Stimulated activated naive CD8-positive, alpha-beta T cell treated with anti-CD3 and anti-CD28 coated beads, Interleukin-15, amount 100 ng/mL, for 72 hours (primary cell): Measurements from ENCODE around the gene RHOH.

ENCODE experiments used
- ATAC-seq: fragments of 150-1000 bp; cut with Tn5 transposase; 2 replicates; pipeline ENCODE4 v1.10.0; 2021; ENCODE audit warnings: mild to moderate bottlenecking, moderate library complexity
- DNase-seq, 2 donors: peaks; one replicate each; pipeline ENCODE4 v3.0.0; 2021 to 2022
- H3K27ac Mint-ChIP-seq, 2 donors: one replicate each; pipeline ENCODE4 v1.8.0; 2022; ENCODE audit warnings: mild to moderate bottlenecking in 2 of 2, mixed read lengths in 2 of 2, moderate library complexity in 2 of 2
- H3K27me3 Mint-ChIP-seq: one replicate; pipeline ENCODE4 v1.8.0; 2022; ENCODE audit warnings: mixed read lengths
- H3K4me1 Mint-ChIP-seq: one replicate; pipeline ENCODE4 v1.8.0; 2022; ENCODE audit warnings: mild to moderate bottlenecking, mixed read lengths
- H3K4me3 Mint-ChIP-seq, 2 donors: one replicate each; pipeline ENCODE4 v1.8.0; 2022; ENCODE audit warnings: mild to moderate bottlenecking in 2 of 2, mixed read lengths in 2 of 2, moderate library complexity in 1 of 2
- H3K9me3 Mint-ChIP-seq, 2 donors: one replicate each; pipeline ENCODE4 v1.8.0; 2022; ENCODE audit warnings: mixed read lengths in 2 of 2

RHOH gene

DNA sequence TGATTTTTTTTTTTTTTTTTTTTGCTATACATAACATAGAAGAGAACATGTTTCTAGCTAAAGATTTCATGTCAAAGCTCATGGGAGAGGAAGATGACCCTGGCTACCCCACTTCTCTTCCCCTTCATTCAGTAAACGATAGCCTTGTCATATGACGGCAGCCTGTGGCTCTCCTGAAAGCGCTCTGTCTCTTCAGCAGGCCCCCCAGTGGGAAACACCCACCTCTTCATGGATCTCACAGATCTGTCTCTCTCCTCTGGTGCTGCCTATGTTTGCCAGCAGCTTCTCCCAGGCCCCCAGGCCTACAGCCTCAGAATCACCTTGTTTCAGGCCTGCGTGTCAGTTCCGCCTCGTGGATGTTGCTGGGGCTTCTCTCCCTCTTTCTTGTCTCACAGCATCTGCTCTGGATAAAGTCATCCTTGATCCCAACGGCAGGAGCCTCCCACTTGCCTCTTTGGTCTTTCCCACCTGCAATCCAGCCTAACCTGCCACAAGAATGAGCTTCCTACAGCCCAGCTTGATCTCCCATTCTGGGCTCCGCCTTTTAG is 34.6 kb downstream of the RHOH start:
- ATAC-seq (no peak), DNase-seq (peak in 1 of 2 donors; percentile 18)
- Mint-ChIP-seq H3K9me3 (no peaks in the 10 kb centered on the region), H3K27me3 (no peaks in the 10 kb centered on the region), H3K4me3 (peak overlapping the region; percentile 81 to 88), H3K27ac (peak overlapping the region; percentile 91 to 98), H3K4me1 (peaks cover 97% of the 10 kb centered on the region)

DNA sequence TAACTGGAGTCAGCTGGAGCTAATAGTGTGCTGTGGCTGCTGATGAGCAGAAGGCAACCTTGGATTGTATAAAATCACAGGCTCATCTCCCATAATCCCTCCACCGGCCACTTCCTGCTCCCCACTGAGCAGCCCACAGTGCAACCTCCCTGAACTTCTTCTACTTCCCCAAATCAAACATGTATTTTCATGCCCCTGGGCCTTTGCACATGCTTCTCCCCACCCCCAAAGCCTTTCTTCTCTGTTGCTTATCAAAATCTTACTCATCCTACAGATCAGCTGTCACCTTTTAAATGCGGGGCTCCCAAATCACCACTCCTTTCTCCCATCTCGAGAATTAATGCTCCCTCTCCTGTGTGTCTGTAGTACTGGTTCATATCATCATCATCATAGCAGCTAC is 35.8 kb downstream of the RHOH start:
- ATAC-seq (no peak), DNase-seq (peak in 1 of 2 donors; percentile 21)
- Mint-ChIP-seq H3K27ac (peak overlapping the region; percentile 57 to 91), H3K9me3 (no peaks in the 10 kb centered on the region), H3K4me3 (peak overlapping the region; percentile 48 to 74), H3K4me1 (peaks cover 97% of the 10 kb centered on the region), H3K27me3 (no peaks in the 10 kb centered on the region)

DNA sequence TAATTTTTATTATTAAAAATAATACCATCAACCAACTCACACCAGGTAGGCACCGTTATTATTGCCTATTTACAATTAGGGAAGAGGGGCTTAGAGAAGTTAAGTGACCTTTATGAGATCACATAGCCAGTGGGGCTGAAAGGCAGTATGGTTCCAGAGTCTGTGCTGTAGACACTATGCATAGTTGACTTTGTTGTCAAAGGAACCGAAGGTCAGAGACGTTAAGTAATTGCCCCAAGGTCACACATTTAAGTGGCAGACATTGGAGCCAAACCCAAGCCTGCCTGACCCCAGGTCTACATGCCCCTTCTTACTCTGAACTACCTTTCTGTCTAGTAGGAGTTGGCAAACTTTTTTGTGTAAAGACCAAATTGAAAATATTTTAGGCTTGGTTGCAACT is 36.4 kb downstream of the RHOH start:
- Mint-ChIP-seq H3K27me3 (no peaks in the 10 kb centered on the region), H3K9me3 (no peaks in the 10 kb centered on the region), H3K4me3 (peak overlapping the region; percentile 6 to 13), H3K4me1 (peaks cover 99% of the 10 kb centered on the region), H3K27ac (no peak overlapping the region)
- no peak for DNase-seq
- no peak for ATAC-seq

GRCh38 chr4:40234519-40235039 is 37.7 kb downstream of the RHOH start:
- Mint-ChIP-seq H3K27me3 (no peaks in the 10 kb centered on the region), H3K9me3 (no peaks in the 10 kb centered on the region), H3K4me1 (peaks cover 99% of the 10 kb centered on the region), H3K4me3 (peak overlapping the region; percentile 43 to 61), H3K27ac (peak overlapping the region; percentile 83 to 94)
- ATAC-seq (no peak), DNase-seq (no peak)

DNA sequence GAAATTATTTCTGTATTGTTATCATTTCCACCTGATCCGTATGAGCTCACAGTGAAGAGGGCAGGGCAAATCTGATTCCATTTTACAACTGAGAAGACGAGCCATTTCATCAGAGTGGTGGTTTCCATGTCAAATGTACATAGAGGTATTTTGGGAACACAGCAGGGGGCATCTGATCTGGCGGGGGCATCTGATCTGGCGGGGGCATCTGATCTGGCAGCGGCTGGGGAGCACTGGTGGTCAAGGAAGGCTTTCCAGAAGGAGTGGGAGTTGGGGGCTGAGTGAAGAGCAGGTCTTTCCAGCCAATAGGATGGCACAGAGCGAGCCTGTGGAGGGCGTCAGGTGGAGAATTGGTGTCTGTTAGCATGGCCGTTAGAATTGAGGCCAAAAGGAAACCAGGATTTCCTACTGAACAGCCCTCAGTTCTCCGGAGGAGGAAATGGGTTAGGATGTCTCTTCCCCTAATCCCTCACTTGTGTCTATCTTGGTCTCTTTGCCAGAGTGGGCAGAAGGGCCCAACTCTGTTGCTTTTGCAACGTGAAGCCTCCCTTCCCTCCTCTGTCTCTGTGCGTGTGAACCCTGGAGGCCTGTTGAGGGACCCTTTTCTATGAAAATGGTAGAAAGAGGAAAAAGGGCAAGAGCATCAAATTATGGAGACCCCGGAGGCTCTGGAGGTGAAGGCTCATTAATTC is 41.3 kb downstream of the RHOH start:
- H3K4me3 Mint-ChIP-seq = peak overlapping the region; percentile 73 to 80
- no peaks in the 10 kb centered on the region for H3K27me3 Mint-ChIP-seq
- H3K9me3 Mint-ChIP-seq = no peaks in the 10 kb centered on the region
- DNase-seq = peak; percentile 48 to 57
- ATAC-seq = peak; percentile 45
- H3K4me1 Mint-ChIP-seq = peaks cover 96% of the 10 kb centered on the region
- peak overlapping the region; percentile 97 to 98 for H3K27ac Mint-ChIP-seq

DNA sequence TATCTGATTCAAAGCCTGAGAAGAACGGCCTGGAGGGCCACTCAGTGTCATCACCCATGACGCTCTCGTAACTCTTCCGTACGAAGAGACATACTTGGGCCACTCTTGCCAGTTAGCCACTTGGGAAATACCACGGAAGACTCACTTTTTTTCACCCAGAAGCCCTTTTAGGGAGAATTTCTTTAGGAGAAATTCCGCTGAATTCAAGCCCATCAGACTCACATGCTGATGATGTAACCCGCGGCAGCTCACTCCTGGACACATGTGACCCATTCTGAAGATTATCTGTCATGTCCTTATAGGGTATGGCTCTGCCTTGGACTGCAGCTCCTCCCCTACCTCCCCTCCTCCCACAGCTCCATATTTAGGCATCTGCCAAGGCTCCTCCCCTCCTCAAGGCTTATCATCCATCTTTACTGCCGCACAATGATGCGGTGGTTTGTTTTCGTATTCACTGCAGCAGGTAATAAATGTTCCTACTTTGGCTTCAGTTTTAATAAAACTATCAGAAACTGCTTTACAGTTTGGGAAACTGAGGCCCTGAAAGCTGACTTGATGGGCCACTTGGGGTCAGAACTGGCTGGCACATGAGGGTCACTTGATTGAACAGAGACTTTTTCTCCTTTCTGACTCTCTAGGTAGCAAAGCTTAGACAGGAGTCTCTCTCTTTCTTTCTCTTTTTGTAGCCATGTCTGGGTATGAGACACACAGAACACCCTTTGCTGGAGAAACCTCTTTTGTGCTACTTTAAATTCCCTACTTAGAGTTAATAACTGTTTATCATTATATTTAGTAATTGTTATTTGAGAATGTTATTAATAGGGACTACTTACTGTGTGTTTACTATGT is 42.1 kb downstream of the RHOH start:
- ATAC-seq (peak; percentile 97), DNase-seq (peak; percentile 74 to 88)
- Mint-ChIP-seq H3K9me3 (no peaks in the 10 kb centered on the region), H3K4me3 (peak overlapping the region; percentile 73 to 80), H3K27ac (peak overlapping the region; percentile 97 to 98), H3K4me1 (peaks cover 97% of the 10 kb centered on the region), H3K27me3 (no peaks in the 10 kb centered on the region)

- no peak for DNase-seq
- Mint-ChIP-seq H3K27me3 (no peaks in the 10 kb centered on the region), H3K4me3 (peak overlapping the region; percentile 73 to 80), H3K4me1 (peaks cover 97% of the 10 kb centered on the region), H3K27ac (peak overlapping the region; percentile 87 to 97), H3K9me3 (no peaks in the 10 kb centered on the region)
- no peak for ATAC-seq
Observed at GRCh38 chr4:40240040-40240653, 43.3 kb downstream of the RHOH start.

- DNase-seq = no peak
- peaks cover 97% of the 10 kb centered on the region for H3K4me1 Mint-ChIP-seq
- no peaks in the 10 kb centered on the region for H3K9me3 Mint-ChIP-seq
- peak overlapping the region; percentile 66 to 82 for H3K4me3 Mint-ChIP-seq
- H3K27me3 Mint-ChIP-seq = no peaks in the 10 kb centered on the region
- H3K27ac Mint-ChIP-seq = peak overlapping the region in 1 of 2 donors; percentile 83
- no peak for ATAC-seq
Observed at GRCh38 chr4:40241026-40241425, 44.2 kb downstream of the RHOH start.

DNA sequence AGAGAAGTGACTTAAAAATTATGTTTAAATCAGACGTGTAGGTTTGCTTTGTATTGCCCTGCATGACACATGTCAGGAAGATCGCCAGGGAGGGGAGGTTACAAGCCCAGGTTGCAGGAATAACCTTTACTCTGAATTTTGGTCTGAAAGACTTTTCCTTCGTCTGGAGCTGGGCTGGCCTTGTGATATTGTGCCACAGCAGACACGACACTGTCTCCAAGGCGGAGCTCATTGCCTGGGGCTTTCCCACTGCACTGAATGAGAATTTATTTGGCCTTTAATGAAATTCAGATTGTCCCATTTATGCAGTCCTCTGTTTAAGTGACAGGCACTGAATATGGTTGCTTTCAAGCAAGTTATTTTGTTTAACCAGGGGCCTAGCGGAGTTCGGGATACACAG is 45.1 kb downstream of the RHOH start:
- Mint-ChIP-seq H3K9me3 (no peaks in the 10 kb centered on the region), H3K4me1 (peaks cover 97% of the 10 kb centered on the region), H3K4me3 (peak overlapping the region; percentile 66 to 82), H3K27ac (peak overlapping the region; percentile 83 to 84), H3K27me3 (no peaks in the 10 kb centered on the region)
- DNase-seq (no peak), ATAC-seq (no peak)

DNA sequence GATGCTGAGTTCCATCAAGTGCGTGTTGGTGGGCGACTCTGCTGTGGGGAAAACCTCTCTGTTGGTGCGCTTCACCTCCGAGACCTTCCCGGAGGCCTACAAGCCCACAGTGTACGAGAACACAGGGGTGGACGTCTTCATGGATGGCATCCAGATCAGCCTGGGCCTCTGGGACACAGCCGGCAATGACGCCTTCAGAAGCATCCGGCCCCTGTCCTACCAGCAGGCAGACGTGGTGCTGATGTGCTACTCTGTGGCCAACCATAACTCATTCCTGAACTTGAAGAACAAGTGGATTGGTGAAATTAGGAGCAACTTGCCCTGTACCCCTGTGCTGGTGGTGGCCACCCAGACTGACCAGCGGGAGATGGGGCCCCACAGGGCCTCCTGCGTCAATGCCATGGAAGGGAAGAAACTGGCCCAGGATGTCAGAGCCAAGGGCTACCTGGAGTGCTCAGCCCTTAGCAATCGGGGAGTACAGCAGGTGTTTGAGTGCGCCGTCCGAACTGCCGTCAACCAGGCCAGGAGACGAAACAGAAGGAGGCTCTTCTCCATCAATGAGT is 46.6 kb downstream of the RHOH start:
- ATAC-seq (peak; percentile 18), DNase-seq (no peak)
- Mint-ChIP-seq H3K27ac (peak overlapping the region; percentile 83 to 94), H3K9me3 (no peaks in the 10 kb centered on the region), H3K4me1 (peaks cover 93% of the 10 kb centered on the region), H3K4me3 (peak overlapping the region; percentile 66 to 82), H3K27me3 (no peaks in the 10 kb centered on the region)

- Mint-ChIP-seq H3K4me3 (peak overlapping the region; percentile 65 to 68), H3K27ac (peak overlapping the region; percentile 88 to 91), H3K27me3 (no peaks in the 10 kb centered on the region), H3K9me3 (no peaks in the 10 kb centered on the region), H3K4me1 (peaks cover 93% of the 10 kb centered on the region)
- ATAC-seq (no peak), DNase-seq (no peak)
Observed at GRCh38 chr4:40244606-40245005, 47.8 kb downstream of the RHOH start.

DNA sequence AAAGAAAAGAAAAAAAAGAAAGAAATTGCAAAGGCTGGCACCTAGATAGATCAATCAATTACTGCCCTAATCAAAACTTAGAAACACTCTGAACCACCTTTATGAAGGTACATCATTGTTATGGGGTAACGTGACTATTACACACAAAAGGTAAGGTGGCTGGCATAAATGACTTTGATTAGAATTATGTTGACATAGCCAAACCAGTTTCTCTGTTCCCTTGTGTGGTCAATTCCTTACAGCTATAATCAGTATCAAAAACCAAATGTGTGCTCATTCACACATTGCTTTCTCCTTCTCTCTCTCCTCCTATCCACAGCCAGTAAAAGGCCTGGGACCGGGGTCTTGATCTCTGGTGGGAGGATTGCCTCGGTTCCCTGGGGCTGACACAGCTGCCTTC is 48.7 kb downstream of the RHOH start:
- H3K27ac Mint-ChIP-seq = peak overlapping the region; percentile 57 to 90
- peaks cover 93% of the 10 kb centered on the region for H3K4me1 Mint-ChIP-seq
- no peaks in the 10 kb centered on the region for H3K9me3 Mint-ChIP-seq
- no peaks in the 10 kb centered on the region for H3K27me3 Mint-ChIP-seq
- DNase-seq = no peak
- peak; percentile 5 for ATAC-seq
- H3K4me3 Mint-ChIP-seq = peak overlapping the region; percentile 65 to 68

DNA sequence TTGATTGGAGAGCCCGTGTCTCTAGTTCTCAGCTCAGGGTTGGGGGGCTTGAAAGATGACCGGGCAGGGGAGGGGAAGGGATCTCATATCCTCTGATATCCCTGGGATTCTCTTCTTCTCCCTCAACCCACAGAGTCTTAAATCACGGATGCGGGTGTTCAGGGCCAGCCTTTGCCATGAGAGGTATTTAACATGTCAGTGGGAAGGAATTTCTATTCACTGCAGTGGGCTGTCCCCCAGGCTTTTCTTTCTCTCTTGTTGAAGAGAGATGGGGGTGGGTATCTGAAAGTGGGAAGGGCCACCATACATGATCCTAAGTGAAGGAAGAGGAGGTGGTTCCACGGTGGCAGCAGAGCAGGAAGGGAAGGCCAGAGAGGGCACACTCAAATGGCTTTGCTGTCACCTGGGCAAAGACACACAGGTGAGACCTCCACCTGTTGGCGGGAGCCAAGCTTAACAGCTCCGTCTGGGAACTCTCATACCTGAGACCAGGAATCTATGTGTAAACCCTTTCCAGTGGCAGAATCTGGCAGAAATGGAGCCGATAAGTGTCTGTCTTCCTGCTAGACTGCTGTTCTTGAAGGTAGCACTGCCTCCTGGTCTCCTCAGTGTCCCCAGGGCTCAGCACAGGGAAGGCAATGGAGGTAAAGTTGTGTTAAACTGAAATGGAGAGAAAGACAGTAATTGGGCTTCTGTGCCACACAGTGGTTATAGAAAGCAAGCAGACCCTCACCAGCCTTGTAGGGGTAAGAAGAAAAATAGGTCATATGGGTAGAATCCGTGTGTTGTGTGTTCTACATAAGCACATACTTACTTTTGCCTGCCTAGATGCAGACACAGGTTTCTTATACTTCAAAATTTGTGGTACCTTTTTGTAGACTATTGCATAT is 49.4 kb downstream of the RHOH start:
- no peak for DNase-seq
- Mint-ChIP-seq H3K27me3 (no peaks in the 10 kb centered on the region), H3K4me1 (peaks cover 96% of the 10 kb centered on the region), H3K9me3 (no peaks in the 10 kb centered on the region), H3K4me3 (peak overlapping the region; percentile 51 to 68), H3K27ac (peak overlapping the region; percentile 26 to 83)
- ATAC-seq = no peak

DNA sequence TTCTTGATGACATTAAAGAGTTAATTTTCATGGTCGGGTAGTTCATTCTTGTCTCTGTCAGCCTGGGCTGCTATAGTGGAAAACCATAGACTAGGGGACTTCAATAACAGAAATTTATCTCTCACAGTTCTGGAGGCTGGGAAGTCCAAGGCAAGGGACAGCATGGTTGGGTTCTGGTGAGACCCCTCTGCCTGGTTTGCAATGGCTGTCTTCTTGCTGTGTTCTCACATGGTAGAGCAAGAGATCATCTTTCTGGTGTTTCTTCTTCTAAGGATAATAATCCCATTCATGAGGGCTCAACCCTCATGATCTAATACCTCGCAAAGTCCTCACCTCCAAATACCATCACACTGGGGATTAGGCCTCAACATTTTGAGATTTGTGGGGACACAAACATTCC is 50.1 kb downstream of the RHOH start:
- no peak for ATAC-seq
- DNase-seq = no peak
- no peaks in the 10 kb centered on the region for H3K27me3 Mint-ChIP-seq
- peaks cover 96% of the 10 kb centered on the region for H3K4me1 Mint-ChIP-seq
- H3K27ac Mint-ChIP-seq = peak overlapping the region; percentile 13 to 61
- H3K9me3 Mint-ChIP-seq = no peaks in the 10 kb centered on the region
- peak overlapping the region in 1 of 2 donors; percentile 9 for H3K4me3 Mint-ChIP-seq
